Esophagus muscularis mucosa (tissue), 3 donors: Measurements from ENCODE around the gene STK39.

Experiments used
- EP300 ChIP-seq: sonication (generic); formaldehyde crosslinking; IDR thresholded peaks from one replicate; pipeline ENCODE4 v1.6.1; 2017; ENCODE audit warnings: antibody characterized with exemption
- TF ChIP-seq, protein P1 (sequence below), 3 experiments: fragments of 200-600 bp in 2 of 3; fragments of 450-650 bp in 1 of 3; sonication (generic) in 2 of 3; IDR thresholded peaks; one replicate each; pipeline ENCODE4 v1.5.1; 2017 to 2019; ENCODE audit warnings: antibody characterized with exemption in 3 of 3, mild to moderate bottlenecking in 2 of 3, moderate library complexity in 1 of 3

DNA sequence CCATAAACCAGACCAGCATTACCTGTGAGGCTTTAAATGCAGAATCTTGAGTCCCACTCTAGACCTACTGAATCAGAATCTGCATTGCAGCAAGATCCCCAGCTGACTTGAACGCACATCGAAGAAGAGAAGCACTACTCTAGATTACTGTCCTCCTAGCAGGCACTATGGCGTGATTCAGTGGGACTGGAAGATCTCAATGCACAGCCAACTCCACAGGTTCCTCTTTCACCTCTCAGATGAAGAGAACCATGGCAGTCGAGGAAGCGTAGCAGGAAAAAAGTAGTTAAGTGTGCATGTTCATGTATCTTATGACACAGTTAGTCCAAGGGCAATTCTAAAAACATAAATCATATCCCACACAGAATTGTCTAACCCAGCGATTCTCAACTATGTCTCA lies 97.4 kb downstream of the STK39 start:
- TF ChIP-seq, protein P1, sequence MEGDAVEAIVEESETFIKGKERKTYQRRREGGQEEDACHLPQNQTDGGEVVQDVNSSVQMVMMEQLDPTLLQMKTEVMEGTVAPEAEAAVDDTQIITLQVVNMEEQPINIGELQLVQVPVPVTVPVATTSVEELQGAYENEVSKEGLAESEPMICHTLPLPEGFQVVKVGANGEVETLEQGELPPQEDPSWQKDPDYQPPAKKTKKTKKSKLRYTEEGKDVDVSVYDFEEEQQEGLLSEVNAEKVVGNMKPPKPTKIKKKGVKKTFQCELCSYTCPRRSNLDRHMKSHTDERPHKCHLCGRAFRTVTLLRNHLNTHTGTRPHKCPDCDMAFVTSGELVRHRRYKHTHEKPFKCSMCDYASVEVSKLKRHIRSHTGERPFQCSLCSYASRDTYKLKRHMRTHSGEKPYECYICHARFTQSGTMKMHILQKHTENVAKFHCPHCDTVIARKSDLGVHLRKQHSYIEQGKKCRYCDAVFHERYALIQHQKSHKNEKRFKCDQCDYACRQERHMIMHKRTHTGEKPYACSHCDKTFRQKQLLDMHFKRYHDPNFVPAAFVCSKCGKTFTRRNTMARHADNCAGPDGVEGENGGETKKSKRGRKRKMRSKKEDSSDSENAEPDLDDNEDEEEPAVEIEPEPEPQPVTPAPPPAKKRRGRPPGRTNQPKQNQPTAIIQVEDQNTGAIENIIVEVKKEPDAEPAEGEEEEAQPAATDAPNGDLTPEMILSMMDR (IDR thresholded peaks at IDR 0.05): no peak
- TF ChIP-seq EP300: no peak
